Measurements from ENCODE around the gene BTG1. TPM values are rescaled to one million over a fixed set of nuclear protein-coding genes. Genes with fewer than 3 reads are reported as not detected.

The BTG1 gene
- total and polyA plus RNA-seq, 2 of the 8 experiments (the other 6 are each of a cell fraction or from before 2014, with no cell fraction given), result 17.1 to 32.7 TPM

GRCh38 chr12:92110083-92110640, 35.5 kb downstream of the BTG1 start:
- 91% methylated on average over 1 of the region's 1 CpG; no CpG with 5 or more reads in 1 of the 2 experiments for WGBS, 2 experiments (ENCODE audit: extremely low coverage in 1 of 2, insufficient coverage in 1 of 2, insufficient read length in 1 of 2, insufficient replicate concordance in 2 of 2, low coverage in 1 of 2, low lambda C conversion rate in 2 of 2, missing lambda C conversion rate in 1 of 2)
- Histone ChIP-seq H2AK5ac (ENCODE audit: low read depth, low read length) (no peak overlapping the region), H3K4me2 (ENCODE audit: insufficient read depth in 1 of 2, low read depth in 2 of 2, low read length in 2 of 2) (no peak overlapping the region), H2BK120ac (replicated peaks; ENCODE audit: low read depth, low read length) (no peak overlapping the region), H3K18ac (ENCODE audit: extremely low read depth, low read length) (no peak overlapping the region), H4K5ac (ENCODE audit: insufficient read length, low read depth, low read length) (no peak overlapping the region), H2BK20ac (ENCODE audit: low read length) (no peak overlapping the region), H3K56ac (replicated peaks; ENCODE audit: insufficient read length, low read depth, low read length) (no peak overlapping the region), H4K91ac (replicated peaks; ENCODE audit: insufficient read length, low read length) (no peak overlapping the region), H3K4me3 (ENCODE audit: extremely low read depth in 1 of 4, insufficient read depth in 2 of 4, low read depth in 3 of 4, low read length in 4 of 4) (no peak overlapping the region), H3K9me3 (ENCODE audit: insufficient read depth in 2 of 2, low read depth in 1 of 2, low read length in 1 of 2) (no peaks in the 10 kb centered on the region), H4K8ac (ENCODE audit: extremely low read depth, insufficient read depth, low read length) (no peak overlapping the region), H3K36me3 (ENCODE audit: control insufficient read depth in 2 of 4, insufficient read depth in 4 of 4, low read length in 3 of 4) (no peaks in the 10 kb centered on the region), H3K27me3 (replicated peaks in 1 of 4; ENCODE audit: control insufficient read depth in 3 of 4, extremely low read depth in 1 of 4, insufficient read depth in 3 of 4, low read length in 3 of 4) (no peaks in the 10 kb centered on the region), H2BK12ac (ENCODE audit: low read depth, low read length) (no peak overlapping the region), H3K23me2 (ENCODE audit: low read depth, low read length) (no peaks in the 10 kb centered on the region), H2BK5ac (ENCODE audit: low read depth, low read length) (no peak overlapping the region), H3K23ac (ENCODE audit: insufficient read length) (no peak overlapping the region), H4K20me1 (replicated peaks in 1 of 2; ENCODE audit: control insufficient read depth in 1 of 2, insufficient read depth in 2 of 2, low read length in 2 of 2) (no peaks in the 10 kb centered on the region), H3K79me2 (ENCODE audit: control insufficient read depth in 1 of 2, insufficient read depth in 2 of 2, low read length in 2 of 2) (peaks cover 0 to 33% of the 10 kb centered on the region in 2 experiments; a peak in 2 of 4 replicates), H3K79me1 (ENCODE audit: low read depth, low read length) (no peaks in the 10 kb centered on the region), H3K27ac (ENCODE audit: low read depth, low read length) (no peak overlapping the region), H3K4ac (replicated peaks; ENCODE audit: insufficient read length, low read depth, low read length) (no peak overlapping the region), H3K4me1 (replicated peaks in 1 of 4; ENCODE audit: control insufficient read depth in 3 of 4, insufficient read depth in 4 of 4, low read length in 3 of 4) (peaks cover 6 to 23% (median 17%) of the 10 kb centered on the region in 4 experiments), H2AFZ (ENCODE audit: low read length) (no peak overlapping the region), H2BK15ac (ENCODE audit: low read length) (no peak overlapping the region), H3K9ac (replicated peaks in 1 of 4; ENCODE audit: extremely low read depth in 1 of 4, low read depth in 3 of 4, low read length in 3 of 4) (no peak overlapping the region), H3K14ac (ENCODE audit: insufficient read length) (no peak overlapping the region)
- no peak for DNase-seq (ENCODE audit: low read depth in 1 of 2, low spot score in 2 of 2)
- ChIA-PET CTCF (ENCODE audit: partially characterized antibody) (no interaction called here), POLR2A (ENCODE audit: partially characterized antibody) (interaction anchor here (1.0 to 1.3 kb wide), 2 partner anchors 17 to 36 kb away, joined by 3 read pairs; partner anchors contain the start of gene BTG1)
- FAIRE-seq, result no peak
- TF ChIP-seq E2F6 (IDR thresholded peaks at IDR 0.05), result no peak
- TF ChIP-seq BCL11A (IDR thresholded peaks at IDR 0.05; ENCODE audit: low read depth in 2 of 2, low read length in 2 of 2), result no peak
- no peak for TF ChIP-seq TCF12 (IDR thresholded peaks at IDR 0.05; ENCODE audit: low read depth, low read length)
- TF ChIP-seq SP2 (IDR thresholded peaks at IDR 0.05; ENCODE audit: low read length), result no peak
- no peak for TF ChIP-seq GABPA (IDR thresholded peaks at IDR 0.05; ENCODE audit: borderline replicate concordance, insufficient read depth, low read length)
- TF ChIP-seq CEBPB (IDR thresholded peaks at IDR 0.05; ENCODE audit: low read depth, low read length), result no peak
- TF ChIP-seq NRF1 (IDR thresholded peaks at IDR 0.05; ENCODE audit: low read depth, low read length), result no peak
